SKM-1 (cell line): Measurements from ENCODE around the gene MED13L.
"Not testable (repeated sequence)": the region's sequence is repeated elsewhere in the genome, so short reads cannot be mapped to it uniquely, and the experiment has no call there.

ENCODE experiments used
- DNase-seq: peaks from one replicate; lab custom pipeline; 2025; ENCODE audit not compliant: unreplicated experiment; lab: John Stamatoyannopoulos, UW

The MED13L gene

DNA sequence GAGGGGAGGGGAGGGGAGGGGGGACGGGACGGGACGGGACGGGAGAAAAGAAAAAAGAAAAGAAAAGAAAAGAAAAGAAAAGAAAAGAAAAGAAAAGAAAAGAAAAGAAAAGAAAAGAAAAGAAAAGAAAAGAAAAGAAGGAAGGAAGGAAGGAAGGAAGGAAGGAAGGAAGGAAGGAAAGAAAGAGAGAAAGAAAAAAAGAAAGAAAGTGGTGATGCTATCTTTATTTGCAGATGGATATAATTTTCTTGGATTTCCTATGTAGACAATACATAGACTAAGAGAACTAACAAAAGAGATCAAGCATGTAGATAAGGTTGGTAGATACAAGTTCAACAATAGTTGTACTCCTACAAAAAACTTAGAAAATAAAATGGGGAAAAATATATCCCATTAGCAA is 245.9 kb downstream of the MED13L start:
- not testable (repeated sequence) for DNase-seq

GRCh38 chr12:116028619-116029018 is 248.9 kb downstream of the MED13L start:
- no peak for DNase-seq

DNA sequence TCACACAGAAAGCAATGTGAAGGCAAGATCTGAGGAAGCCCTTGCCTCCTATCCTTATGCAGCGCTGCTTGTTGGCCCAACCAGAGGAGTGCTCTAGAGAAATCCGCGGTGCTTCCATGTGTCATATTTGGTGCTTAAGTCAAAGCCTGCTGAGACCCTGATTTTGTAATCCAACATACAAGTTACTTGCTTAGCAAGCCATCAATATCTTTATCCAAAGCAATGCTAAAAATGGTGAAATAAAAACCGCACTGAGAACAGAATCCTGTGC is 250.0 kb downstream of the MED13L start:
- no peak for DNase-seq

DNA sequence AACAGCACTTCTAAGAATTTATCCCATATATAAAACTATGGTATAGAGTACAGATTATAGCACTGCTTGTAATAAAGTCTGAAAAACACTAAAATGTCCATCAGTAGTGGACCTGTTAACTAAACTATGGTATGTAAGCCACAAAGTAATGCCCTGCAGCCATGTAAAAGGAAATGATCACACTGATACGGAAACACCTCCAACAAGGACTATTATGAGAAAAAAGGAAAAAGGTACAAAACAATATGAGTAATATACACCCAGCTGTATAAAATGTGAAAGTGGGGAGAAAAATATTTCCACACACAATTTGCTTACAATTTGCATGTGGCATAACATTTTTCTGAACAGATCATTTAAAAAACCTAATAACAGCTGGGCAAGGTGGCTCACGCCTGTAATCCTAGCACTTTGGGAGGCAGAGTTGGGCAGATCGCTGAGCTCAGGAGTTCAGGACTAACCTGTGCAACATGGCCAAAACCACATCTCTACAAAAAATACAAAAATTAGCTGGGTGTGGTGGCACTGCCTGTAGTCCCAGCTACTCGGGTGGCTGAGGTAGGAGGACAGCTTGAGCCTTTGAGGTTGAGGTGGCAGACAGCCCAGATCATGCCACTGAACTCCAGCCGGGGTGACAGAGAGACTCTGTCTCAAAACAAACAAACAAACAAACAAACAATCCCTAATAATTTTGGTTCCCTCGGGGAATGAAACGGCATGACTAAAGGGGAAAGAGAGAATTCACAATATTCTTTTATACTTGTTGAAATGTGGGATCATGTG is 250.5 kb downstream of the MED13L start:
- no peak for DNase-seq

GRCh38 chr12:116026346-116026745 is 251.1 kb downstream of the MED13L start:
- no peak for DNase-seq

- no peak for DNase-seq
Observed at GRCh38 chr12:116024769-116025168, 252.7 kb downstream of the MED13L start.

DNA sequence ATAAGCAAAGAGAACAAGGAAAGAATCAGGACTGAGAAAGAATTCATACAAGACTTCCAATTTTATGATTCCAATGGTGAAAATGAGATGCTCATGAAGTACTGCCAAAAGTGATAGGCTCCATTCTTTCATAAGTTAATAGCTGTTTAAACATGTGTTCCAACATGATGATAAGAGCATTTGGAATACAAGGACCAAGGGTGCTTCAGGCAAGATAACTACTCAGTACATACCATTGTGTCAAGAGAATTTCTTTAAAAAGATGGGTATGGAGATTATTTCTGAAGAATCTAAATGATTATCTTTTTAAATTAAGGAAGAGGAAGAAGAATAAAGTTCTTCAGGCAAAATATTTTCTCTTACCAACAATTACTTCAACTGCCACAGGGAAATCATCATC is 258.1 kb downstream of the MED13L start:
- no peak for DNase-seq

GRCh38 chr12:116018282-116018681 is 259.2 kb downstream of the MED13L start:
- DNase-seq, result no peak

GRCh38 chr12:116015525-116015924 is 262.0 kb downstream of the MED13L start:
- DNase-seq, result no peak

DNA sequence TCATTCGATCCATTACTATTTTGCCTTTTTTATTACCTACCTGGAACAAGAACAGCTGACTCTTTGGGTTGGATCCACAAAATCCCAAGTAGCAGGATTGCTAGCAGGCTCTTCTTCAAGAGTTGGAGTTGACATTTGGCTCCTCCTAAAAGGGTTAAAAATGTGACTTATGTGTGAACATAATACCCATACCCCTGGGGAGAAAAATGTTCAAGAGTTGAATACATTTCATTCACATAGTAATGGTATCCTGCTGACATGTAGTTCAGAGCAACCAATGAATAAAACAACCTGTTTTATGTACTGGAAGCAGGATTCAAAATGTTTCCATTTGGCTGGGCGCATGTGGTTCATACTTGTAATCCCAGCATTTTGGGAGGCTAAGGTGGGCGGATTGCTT is 264.7 kb downstream of the MED13L start:
- no peak for DNase-seq

DNA sequence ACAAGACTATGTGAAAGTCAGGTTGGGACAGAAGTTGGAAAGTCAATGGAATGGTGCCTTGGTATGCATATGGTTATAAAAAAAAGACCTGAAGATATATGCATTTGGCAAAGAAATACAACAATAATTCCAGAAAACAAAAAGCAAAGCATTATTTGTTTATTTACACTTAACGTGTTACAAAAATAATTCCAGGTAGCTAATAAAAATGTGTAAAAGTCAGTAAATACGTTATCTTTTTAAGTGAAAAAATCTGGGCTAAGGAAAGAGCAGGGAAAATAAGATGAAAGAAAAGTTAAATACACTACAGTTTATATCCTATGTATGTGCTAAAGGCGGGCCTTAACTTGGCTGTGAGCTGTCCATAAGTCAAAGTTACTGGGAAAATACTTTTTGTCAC is 266.3 kb downstream of the MED13L start:
- no peak for DNase-seq

GRCh38 chr12:116010467-116010866 is 267.0 kb downstream of the MED13L start:
- DNase-seq, result no peak

DNA sequence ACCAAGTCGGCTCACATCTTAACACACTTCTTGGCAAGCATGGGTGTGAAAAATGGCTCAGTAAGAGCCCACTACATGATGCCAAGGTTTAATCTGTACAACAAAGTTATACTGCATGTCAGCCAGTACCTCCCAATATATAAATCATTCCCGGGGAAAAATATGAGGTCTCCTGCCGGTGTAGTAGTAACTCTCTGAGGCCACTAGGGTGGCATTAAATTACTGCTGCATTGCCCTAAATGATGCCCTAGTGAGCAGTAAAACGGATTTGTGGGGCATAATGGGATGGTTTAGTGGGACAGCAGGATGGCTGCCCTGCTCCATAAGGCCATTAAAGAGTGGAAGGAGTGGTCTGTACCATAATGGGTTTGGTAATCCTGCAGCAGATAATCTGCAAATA is 267.7 kb downstream of the MED13L start:
- no peak for DNase-seq

DNA sequence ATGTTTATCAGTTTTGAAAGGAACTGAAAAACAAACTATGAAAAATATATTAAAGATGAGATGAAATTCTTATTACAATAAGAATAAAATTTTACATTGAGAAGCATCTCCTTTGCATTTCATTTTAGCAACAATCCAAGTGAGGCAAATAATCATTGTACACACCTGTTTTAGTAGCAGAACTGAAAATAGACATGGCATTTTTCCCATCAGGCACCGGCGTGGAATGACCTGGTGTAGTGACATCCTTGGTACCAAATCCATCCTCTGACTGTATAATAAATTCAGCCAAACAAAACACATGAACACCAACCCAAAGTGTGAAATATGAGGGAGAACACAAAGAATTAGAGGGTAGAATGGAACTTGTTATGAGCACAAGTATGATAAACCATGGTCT is 271.4 kb downstream of the MED13L start:
- no peak for DNase-seq

DNA sequence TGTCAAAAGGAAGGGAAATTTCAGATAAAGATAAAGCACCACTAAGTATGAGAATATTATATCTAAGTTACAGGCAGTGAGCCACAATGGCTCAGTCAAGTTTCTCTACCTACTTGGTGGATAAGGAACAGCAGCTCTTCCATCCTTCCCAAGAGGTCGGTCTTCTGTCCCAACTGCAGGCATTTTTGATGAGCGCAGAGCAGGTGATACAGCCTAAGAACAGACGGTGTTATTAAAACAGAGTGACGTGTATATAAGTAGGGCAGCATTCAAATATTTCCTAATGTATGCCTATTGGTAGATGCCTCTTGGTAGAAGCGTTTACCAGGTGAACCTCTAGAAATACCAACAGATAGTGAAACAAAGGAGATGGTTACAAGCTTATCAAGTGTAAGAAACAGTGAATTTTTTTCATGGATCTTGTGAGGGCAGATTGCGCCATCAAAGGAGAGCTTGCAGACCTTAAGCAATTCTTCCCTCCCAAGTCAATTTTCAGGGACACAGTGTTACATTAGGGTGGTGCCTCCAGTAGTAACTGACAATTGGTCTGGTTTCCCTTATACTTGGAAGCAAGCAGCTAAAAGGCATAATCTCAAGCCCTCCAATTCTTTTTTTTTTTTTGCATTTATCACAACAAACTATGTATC is 274.5 kb downstream of the MED13L start:
- DNase-seq, result no peak

DNA sequence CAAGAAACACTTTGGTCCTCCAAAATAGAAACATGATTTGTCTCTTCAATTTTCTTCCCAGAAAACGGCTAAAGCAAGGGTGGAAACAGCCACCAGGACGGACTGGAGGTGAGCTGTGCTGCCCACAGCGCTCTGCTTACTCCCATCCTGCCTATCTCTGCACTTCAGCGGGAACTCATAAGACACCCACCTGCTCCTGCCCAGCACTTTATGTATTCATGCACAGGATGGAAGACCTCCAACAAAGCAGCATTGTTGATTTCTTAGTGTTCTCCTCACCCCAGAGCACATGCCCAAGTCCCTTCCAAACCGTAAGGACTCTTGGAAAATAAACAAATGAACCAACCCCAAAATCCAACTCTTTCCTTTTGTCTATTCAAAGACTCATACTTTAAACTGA is 277.2 kb downstream of the MED13L start:
- no peak for DNase-seq

DNA sequence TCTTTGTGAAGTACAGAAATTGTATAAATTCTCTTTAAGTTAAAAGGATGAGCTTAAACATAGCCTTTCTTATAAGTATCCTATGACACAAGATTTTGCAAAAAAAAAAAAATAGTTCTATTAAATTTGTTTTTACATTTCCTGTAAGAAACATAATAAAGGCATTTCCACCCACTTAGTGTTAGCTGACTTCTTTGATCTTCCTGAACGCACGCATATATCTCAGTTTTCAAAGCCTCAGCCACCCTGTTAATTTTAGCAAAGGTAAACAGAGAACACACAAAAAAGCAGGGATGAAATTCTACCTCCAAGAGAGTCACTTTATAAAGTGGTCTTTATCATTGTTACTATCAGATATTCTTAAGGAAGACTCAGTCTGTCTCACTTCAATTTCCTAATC is 277.9 kb downstream of the MED13L start:
- no peak for DNase-seq

DNA sequence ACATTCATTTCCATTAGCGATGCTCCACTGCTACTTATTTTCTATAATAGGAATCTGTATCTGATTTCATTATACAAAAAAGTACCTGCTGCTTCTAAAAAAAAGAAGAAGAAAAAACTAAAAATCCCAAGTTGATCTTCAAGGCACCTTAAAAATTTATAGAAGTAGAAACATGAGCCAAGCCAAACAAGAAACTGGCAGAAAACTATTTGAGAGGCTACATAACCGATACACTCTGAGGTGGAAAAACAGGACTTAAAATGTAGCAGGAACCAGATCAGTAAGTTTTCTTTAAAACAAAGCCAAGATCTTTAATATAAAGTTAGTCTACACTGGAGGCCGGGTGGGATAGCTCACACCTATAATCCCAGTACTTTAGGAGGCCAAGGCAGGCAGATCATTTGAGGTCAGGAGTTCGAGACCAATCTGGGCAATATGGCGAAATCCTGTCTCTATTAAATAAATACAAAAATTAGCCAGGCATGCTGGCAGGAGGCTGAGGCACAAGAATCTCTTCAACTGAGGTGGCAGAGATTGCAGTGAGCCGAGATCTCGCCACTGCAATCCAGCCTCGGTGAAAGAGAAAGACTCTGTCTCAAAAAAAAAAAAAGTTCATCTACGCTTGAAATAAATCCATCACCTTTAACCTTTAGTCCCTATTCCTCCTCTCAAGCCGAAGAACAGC is 278.6 kb downstream of the MED13L start:
- DNase-seq, result no peak

GRCh38 chr12:115998119-115998633 is 279.3 kb downstream of the MED13L start:
- DNase-seq, result no peak

GRCh38 chr12:115993737-115994136 is 283.8 kb downstream of the MED13L start:
- no peak for DNase-seq

DNA sequence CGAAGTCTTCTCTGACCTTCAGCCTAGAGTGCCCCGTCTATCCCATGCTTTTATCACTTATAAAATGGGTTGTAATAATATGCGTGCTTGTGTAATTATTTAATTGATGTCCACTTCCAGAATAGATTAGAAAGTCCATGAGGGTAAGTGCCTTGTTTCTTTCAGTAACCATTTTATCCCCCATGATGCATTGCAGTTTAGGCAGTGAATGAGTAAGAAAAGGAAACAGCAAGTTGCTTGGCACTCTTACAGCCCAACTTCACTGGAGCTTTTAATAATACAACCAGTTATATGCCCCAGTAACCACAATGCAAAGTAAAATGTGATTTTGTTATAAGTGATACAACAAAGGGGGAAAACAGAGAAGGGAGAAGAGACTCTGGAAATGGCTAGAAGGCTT is 287.3 kb downstream of the MED13L start:
- DNase-seq, result no peak
